AG20443 (cell line): ENCODE data around the gene DNHD1.

ENCODE experiments used
- DNase-seq: peaks from one replicate; pipeline ENCODE4 v3.0.0; 2012; ENCODE audit warnings: low spot score, mixed read lengths

The DNHD1 gene

GRCh38 chr11:6611092-6611962 is 114.2 kb downstream of the DNHD1 start:
- DNase-seq = no peak

DNA sequence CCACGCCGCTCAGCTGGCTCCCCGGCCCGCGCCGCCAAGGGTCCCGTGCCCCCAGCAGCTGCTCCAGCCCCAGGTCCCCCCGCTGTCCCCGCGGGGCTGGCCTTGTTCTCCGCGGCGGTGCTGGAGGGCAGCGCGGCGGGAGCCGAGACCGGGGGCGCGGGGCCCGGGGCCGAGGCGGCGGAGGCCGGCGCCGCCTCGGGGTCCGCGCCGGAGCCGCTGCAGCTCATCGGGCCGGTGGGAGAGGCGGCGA is 114.8 kb downstream of the DNHD1 start:
- no peak for DNase-seq

GRCh38 chr11:6612213-6613041 is 115.3 kb downstream of the DNHD1 start, which contains the start of gene TAF10:
Gene TAF10 (minus strand): TSS chr11:6612216. CDS start chr11:6612189, 27 bp downstream.
- DNase-seq = peak; percentile 95

- no peak for DNase-seq
Observed at GRCh38 chr11:6613496-6613895, 116.4 kb downstream of the DNHD1 start.

GRCh38 chr11:6614446-6614845 is 117.4 kb downstream of the DNHD1 start:
- DNase-seq = no peak

- no peak for DNase-seq
Observed at GRCh38 chr11:6615046-6615445, 118.0 kb downstream of the DNHD1 start.

GRCh38 chr11:6615882-6616585 is 119.0 kb downstream of the DNHD1 start:
- no peak for DNase-seq

- DNase-seq = no peak
Observed at GRCh38 chr11:6616596-6617250, 119.6 kb downstream of the DNHD1 start.

DNA sequence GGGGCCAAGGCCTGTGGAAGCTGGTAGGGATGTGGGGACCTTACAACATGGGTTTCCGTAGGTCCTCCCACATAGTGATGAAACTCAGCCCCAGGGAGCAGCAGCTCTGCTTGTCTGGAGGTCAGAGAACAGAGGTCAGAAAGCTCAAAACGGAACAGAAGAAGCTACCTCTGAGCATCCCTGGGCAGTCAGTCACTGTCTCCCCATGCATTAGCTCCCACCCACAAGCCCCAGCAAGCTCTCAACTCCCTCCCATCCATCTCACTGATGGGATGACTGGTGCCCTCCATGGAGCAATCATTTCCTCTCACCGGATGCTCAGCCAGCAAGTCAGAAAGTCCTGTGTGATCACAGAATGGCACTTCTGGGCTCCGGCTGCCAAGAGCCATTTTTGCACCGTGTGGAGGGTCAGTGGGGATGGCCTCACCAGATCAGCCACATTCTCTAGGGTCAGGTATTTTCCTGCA is 120.3 kb downstream of the DNHD1 start:
- DNase-seq = no peak

DNA sequence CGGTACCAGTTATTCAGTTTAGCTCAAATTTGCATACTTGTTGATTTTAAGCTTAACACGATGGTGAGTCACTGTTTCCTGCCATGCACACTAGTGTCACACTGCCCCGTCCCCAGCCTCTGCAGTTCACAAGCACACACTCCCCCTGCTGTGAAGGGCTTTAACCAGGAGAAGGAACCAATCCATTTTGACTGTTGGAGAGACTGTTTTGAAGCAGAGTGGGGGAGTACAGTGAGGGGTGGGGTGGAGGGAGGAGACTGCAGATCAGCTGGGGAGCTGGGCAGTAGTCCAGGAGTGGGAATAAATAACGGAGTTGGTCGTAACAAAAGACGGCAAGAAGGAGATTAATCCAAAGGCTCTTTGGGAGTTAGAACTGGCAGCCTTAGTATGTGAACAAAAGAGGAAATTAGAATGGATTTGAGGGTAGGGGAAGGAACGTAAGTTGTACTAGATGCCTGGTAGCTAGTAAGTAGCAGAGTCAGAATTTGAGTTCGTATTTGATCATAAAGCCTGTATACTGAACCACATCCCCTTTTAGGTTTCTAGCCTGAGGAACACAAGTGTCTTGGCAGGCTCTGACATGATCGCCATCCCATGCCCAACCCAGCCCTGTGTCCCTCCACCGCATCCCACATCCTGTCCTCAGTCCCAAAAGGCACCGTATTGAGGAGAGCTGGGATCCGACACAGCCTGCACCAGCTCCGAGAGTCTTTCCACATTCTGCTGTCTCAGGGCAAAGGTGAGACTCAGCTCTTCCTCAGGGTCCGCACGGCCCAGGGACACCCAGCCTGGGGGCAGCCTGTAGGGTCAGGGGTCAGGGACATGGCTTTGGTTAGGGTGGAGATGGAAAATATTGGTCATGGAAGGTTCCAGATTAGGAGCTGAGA is 121.3 kb downstream of the DNHD1 start:
- peak; percentile 65 for DNase-seq

- DNase-seq = peak; percentile 98
Observed at GRCh38 chr11:6619004-6619745, 122.1 kb downstream of the DNHD1 start, which contains the start of gene TPP1. Gene TPP1 (minus strand): TSS chr11:6619422. CDS start chr11:6619400, 22 bp downstream.

DNA sequence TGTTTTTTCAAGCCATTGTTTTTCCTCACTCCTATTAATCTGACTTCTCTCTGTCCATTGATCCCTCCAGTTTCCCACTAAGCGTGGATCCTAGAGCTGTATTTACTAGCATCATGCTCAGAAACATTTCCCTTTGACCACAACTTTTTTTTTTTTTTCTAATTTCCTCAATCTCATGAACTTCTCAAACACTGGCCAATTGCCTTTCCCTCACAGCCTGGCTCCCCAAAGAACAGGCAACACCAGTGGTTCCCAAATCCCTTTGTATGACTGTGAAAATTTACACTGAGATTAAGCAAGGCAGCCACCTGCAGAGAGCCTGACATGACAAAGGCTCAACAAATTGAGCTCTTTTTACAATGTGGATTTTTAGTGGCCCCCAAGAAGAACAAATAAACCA is 123.6 kb downstream of the DNHD1 start:
- DNase-seq = no peak
